T-helper 1 cell (primary cell): ENCODE data around the gene PMF1.
"Not testable (repeated sequence)": the region's sequence is repeated elsewhere in the genome, so short reads cannot be mapped to it uniquely, and the experiment has no call there.

Experiments used
- DNase-seq, 5 donors: peaks; one replicate each; pipeline ENCODE4 v3.0.0-alpha.2; 2012 to 2020

PMF1 gene

GRCh38 chr1:156196445-156196844 is 16.4 kb upstream of the PMF1 start:
- DNase-seq: no peak

GRCh38 chr1:156198831-156199349 is 13.9 kb upstream of the PMF1 start:
- peak in 1 of 5 donors; percentile 55 for DNase-seq

GRCh38 chr1:156200044-156200443 is 12.8 kb upstream of the PMF1 start:
- no peak for DNase-seq

- DNase-seq: no peak
Measured at GRCh38 chr1:156203331-156203730, 9.5 kb upstream of the PMF1 start.

- no peak for DNase-seq
Measured at GRCh38 chr1:156204686-156205085, 8.1 kb upstream of the PMF1 start.

- DNase-seq: no peak
Measured at GRCh38 chr1:156211243-156211642, 1.6 kb upstream of the PMF1 start.

GRCh38 chr1:156212130-156212529 is 677 bp upstream of the PMF1 start:
- no peak for DNase-seq

- DNase-seq: no peak
Measured at GRCh38 chr1:156213644-156213966, 798 bp downstream of the PMF1 start.

GRCh38 chr1:156214024-156214748 is 1.4 kb downstream of the PMF1 start:
- peak in 1 of 5 donors; percentile 66 for DNase-seq

GRCh38 chr1:156216361-156217086 is 3.7 kb downstream of the PMF1 start:
- DNase-seq: not testable (repeated sequence)

- peak in 1 of 5 donors; percentile 93 for DNase-seq
Measured at GRCh38 chr1:156217871-156218270, 5.1 kb downstream of the PMF1 start.

- DNase-seq: no peak
Measured at GRCh38 chr1:156220226-156220625, 7.4 kb downstream of the PMF1 start.

- DNase-seq: no peak
Measured at GRCh38 chr1:156221986-156222692, 9.3 kb downstream of the PMF1 start.

- DNase-seq: no peak
Measured at GRCh38 chr1:156225677-156226014, 12.8 kb downstream of the PMF1 start.

GRCh38 chr1:156226116-156226538 is 13.3 kb downstream of the PMF1 start:
- peak in 1 of 5 donors; percentile 74 for DNase-seq

GRCh38 chr1:156226782-156227181 is 14.0 kb downstream of the PMF1 start:
- no peak for DNase-seq

- no peak for DNase-seq
Measured at GRCh38 chr1:156228501-156228900, 15.7 kb downstream of the PMF1 start.

- no peak for DNase-seq
Measured at GRCh38 chr1:156229809-156230472, 17.1 kb downstream of the PMF1 start.

- no peak for DNase-seq
Measured at GRCh38 chr1:156230473-156230837, 17.6 kb downstream of the PMF1 start.

GRCh38 chr1:156232201-156232894 is 19.5 kb downstream of the PMF1 start:
- DNase-seq: no peak

- no peak for DNase-seq
Measured at GRCh38 chr1:156233426-156234127, 20.8 kb downstream of the PMF1 start.

- DNase-seq: no peak
Measured at GRCh38 chr1:156236164-156236563, 23.4 kb downstream of the PMF1 start.
